ENCODE results near the gene LPIN2.

DNA sequence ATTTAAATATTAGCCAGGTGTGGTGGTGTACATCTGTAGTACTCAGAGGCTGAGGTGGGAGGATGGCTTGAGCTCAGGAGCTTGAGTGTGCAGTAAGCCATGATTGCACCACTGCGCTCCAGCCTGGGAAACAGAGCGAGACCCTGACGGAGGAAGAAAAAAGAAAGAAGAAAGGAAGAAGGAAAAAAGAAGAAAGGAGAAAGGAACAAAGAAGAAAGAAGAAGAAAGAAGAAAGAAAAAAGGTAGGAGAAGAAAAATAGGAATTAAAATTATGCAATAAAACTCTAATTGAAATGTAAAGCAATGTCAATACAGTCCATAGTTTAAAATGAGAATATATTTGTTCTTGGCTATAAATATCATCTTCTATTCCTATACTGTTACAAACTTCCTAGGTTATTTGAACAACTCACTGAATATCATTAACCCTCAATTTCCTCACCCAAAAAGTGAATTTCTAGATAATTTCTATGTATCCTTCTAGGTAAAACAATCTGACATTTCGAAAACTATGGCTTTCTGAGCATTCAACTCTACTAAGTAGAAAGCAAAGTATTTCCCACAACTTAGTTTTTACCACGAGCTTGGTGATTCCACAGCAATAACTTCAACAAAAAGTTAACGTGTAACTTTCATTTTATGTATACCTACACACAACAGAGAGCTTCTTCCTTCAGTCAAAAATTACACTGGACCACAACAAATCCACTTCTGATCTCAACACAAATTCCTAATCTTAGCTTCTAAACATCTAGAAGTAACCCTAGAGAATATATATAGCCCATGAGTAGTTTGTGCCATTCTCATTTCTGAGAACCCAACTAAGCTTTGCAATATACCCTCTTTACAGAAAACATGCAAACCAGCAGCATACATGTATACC, 19.7 kb downstream of the LPIN2 start:
- no peak for TF ChIP-seq TFDP1 (CRISPR knock-in tag; IDR thresholded peaks at IDR 0.05; ENCODE audit: borderline replicate concordance)
- TF ChIP-seq, protein P1, sequence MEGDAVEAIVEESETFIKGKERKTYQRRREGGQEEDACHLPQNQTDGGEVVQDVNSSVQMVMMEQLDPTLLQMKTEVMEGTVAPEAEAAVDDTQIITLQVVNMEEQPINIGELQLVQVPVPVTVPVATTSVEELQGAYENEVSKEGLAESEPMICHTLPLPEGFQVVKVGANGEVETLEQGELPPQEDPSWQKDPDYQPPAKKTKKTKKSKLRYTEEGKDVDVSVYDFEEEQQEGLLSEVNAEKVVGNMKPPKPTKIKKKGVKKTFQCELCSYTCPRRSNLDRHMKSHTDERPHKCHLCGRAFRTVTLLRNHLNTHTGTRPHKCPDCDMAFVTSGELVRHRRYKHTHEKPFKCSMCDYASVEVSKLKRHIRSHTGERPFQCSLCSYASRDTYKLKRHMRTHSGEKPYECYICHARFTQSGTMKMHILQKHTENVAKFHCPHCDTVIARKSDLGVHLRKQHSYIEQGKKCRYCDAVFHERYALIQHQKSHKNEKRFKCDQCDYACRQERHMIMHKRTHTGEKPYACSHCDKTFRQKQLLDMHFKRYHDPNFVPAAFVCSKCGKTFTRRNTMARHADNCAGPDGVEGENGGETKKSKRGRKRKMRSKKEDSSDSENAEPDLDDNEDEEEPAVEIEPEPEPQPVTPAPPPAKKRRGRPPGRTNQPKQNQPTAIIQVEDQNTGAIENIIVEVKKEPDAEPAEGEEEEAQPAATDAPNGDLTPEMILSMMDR (CRISPR knock-in tag; IDR thresholded peaks at IDR 0.05) = no peak
- no peak for TF ChIP-seq NR1H2 (CRISPR knock-in tag; IDR thresholded peaks at IDR 0.05; ENCODE audit: borderline replicate concordance, low read depth)
- TF ChIP-seq ZMAT5 (CRISPR knock-in tag; IDR thresholded peaks at IDR 0.05; ENCODE audit: borderline replicate concordance, low read depth) = no peak
- TF ChIP-seq, protein P2, sequence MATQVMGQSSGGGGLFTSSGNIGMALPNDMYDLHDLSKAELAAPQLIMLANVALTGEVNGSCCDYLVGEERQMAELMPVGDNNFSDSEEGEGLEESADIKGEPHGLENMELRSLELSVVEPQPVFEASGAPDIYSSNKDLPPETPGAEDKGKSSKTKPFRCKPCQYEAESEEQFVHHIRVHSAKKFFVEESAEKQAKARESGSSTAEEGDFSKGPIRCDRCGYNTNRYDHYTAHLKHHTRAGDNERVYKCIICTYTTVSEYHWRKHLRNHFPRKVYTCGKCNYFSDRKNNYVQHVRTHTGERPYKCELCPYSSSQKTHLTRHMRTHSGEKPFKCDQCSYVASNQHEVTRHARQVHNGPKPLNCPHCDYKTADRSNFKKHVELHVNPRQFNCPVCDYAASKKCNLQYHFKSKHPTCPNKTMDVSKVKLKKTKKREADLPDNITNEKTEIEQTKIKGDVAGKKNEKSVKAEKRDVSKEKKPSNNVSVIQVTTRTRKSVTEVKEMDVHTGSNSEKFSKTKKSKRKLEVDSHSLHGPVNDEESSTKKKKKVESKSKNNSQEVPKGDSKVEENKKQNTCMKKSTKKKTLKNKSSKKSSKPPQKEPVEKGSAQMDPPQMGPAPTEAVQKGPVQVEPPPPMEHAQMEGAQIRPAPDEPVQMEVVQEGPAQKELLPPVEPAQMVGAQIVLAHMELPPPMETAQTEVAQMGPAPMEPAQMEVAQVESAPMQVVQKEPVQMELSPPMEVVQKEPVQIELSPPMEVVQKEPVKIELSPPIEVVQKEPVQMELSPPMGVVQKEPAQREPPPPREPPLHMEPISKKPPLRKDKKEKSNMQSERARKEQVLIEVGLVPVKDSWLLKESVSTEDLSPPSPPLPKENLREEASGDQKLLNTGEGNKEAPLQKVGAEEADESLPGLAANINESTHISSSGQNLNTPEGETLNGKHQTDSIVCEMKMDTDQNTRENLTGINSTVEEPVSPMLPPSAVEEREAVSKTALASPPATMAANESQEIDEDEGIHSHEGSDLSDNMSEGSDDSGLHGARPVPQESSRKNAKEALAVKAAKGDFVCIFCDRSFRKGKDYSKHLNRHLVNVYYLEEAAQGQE (IDR thresholded peaks at IDR 0.05; ENCODE audit: borderline replicate concordance in 1 of 2, low read depth in 1 of 2, low read length in 2 of 2) = no peak
- TF ChIP-seq RBFOX2 (IDR thresholded peaks at IDR 0.05; ENCODE audit: low read depth, low read length) = no peak
- TF ChIP-seq, protein P3, sequence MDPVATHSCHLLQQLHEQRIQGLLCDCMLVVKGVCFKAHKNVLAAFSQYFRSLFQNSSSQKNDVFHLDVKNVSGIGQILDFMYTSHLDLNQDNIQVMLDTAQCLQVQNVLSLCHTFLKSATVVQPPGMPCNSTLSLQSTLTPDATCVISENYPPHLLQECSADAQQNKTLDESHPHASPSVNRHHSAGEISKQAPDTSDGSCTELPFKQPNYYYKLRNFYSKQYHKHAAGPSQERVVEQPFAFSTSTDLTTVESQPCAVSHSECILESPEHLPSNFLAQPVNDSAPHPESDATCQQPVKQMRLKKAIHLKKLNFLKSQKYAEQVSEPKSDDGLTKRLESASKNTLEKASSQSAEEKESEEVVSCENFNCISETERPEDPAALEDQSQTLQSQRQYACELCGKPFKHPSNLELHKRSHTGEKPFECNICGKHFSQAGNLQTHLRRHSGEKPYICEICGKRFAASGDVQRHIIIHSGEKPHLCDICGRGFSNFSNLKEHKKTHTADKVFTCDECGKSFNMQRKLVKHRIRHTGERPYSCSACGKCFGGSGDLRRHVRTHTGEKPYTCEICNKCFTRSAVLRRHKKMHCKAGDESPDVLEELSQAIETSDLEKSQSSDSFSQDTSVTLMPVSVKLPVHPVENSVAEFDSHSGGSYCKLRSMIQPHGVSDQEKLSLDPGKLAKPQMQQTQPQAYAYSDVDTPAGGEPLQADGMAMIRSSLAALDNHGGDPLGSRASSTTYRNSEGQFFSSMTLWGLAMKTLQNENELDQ (CRISPR knock-in tag; IDR thresholded peaks at IDR 0.05; ENCODE audit: borderline replicate concordance) = no peak
- no peak for TF ChIP-seq HCFC1 (IDR thresholded peaks at IDR 0.05; ENCODE audit: low read depth, low read length)
- no peak for TF ChIP-seq PHF21A (CRISPR knock-in tag; IDR thresholded peaks at IDR 0.05)
- TF ChIP-seq, protein P4, sequence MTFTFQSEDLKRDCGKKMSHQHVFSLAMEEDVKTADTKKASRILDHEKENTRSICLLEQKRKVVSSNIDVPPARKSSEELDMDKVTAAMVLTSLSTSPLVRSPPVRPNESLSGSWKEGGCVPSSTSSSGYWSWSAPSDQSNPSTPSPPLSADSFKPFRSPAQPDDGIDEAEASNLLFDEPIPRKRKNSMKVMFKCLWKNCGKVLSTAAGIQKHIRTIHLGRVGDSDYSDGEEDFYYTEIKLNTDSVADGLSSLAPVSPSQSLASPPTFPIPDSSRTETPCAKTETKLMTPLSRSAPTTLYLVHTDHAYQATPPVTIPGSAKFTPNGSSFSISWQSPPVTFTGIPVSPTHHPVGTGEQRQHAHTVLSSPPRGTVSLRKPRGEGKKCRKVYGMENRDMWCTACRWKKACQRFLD (CRISPR knock-in tag; IDR thresholded peaks at IDR 0.05; ENCODE audit: borderline replicate concordance) = no peak

Data from HepG2 (cell line).